Endothelial cell of hepatic sinusoid (primary cell): Measurements from ENCODE around the gene CLEC4E.
"Not testable (repeated sequence)": the region's sequence is repeated elsewhere in the genome, so short reads cannot be mapped to it uniquely, and the experiment has no call there.

Source experiments
- in situ Hi-C: cut with HindIII; loops from 2 replicates; pipeline ENCODE4 v1.10.0; 2017; ENCODE audit warnings: low sequenced_read_pairs

Gene CLEC4E

GRCh38 chr12:8541562-8541961 is 857 bp upstream of the CLEC4E start:
- in situ Hi-C loops: no loop called here

GRCh38 chr12:8537820-8538219 is 2.9 kb downstream of the CLEC4E start:
- in situ Hi-C loops: not testable (repeated sequence)

GRCh38 chr12:8532045-8532444 is 8.7 kb downstream of the CLEC4E start:
- in situ Hi-C loops: no loop called here

GRCh38 chr12:8527250-8528130 is 13.2 kb downstream of the CLEC4E start:
- in situ Hi-C loops: loop anchor here (5.0 kb wide), 1 partner anchor 55 kb away; no protein-coding TSS in a partner anchor

GRCh38 chr12:8519171-8519570 is 21.5 kb downstream of the CLEC4E start:
- in situ Hi-C loops: no loop called here

GRCh38 chr12:8517971-8518370 is 22.7 kb downstream of the CLEC4E start:
- in situ Hi-C loops: no loop called here

GRCh38 chr12:8513256-8513655 is 27.4 kb downstream of the CLEC4E start, which contains the start of gene CLEC4D:
Gene CLEC4D, plus strand, starts transcription at chr12:8513503. Its CDS starts 230 bp downstream, at chr12:8513733.
- in situ Hi-C loops: no loop called here

GRCh38 chr12:8508910-8509841 is 31.5 kb downstream of the CLEC4E start:
- in situ Hi-C loops: no loop called here

GRCh38 chr12:8508223-8508622 is 32.5 kb downstream of the CLEC4E start:
- in situ Hi-C loops: no loop called here

GRCh38 chr12:8507596-8507995 is 33.1 kb downstream of the CLEC4E start:
- in situ Hi-C loops: no loop called here

- in situ Hi-C loops: no loop called here
Observed at GRCh38 chr12:8504351-8504750, 36.4 kb downstream of the CLEC4E start.

GRCh38 chr12:8501720-8502119 is 39.0 kb downstream of the CLEC4E start:
- in situ Hi-C loops: no loop called here

GRCh38 chr12:8499616-8500015 is 41.1 kb downstream of the CLEC4E start:
- in situ Hi-C loops: no loop called here

GRCh38 chr12:8496074-8496473 is 44.6 kb downstream of the CLEC4E start:
- in situ Hi-C loops: not testable (repeated sequence)

GRCh38 chr12:8495671-8496070 is 45.0 kb downstream of the CLEC4E start:
- in situ Hi-C loops: not testable (repeated sequence)

- in situ Hi-C loops: no loop called here
Observed at GRCh38 chr12:8493084-8493483, 47.6 kb downstream of the CLEC4E start.

- in situ Hi-C loops: no loop called here
Observed at GRCh38 chr12:8491646-8492530, 48.8 kb downstream of the CLEC4E start.
